Measurements from ENCODE around the gene LGALS12.

LGALS12 gene

DNA sequence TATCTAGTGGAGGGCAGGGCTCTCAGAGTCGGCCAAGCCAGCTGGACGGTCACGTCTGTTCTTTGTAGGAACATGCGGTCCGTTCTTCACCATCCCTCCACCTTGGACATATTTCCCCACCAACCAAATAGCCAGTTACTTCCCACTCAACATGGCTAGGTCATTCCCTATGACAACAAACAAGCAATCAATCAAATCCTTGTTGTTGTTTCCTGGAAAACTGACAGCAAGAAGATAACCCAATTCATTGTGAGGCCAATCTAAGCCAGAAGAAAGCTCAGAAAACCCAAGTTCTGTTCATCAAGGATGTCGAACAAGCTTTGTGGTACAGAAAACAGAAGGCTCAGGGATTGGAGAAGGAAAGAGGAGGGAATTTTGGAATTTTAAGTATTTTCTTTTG lies 25.8 kb upstream of the LGALS12 start:
- no peak for DNase-seq (ENCODE audit: extremely low read depth, low read depth)
- TF ChIP-seq, protein P1, sequence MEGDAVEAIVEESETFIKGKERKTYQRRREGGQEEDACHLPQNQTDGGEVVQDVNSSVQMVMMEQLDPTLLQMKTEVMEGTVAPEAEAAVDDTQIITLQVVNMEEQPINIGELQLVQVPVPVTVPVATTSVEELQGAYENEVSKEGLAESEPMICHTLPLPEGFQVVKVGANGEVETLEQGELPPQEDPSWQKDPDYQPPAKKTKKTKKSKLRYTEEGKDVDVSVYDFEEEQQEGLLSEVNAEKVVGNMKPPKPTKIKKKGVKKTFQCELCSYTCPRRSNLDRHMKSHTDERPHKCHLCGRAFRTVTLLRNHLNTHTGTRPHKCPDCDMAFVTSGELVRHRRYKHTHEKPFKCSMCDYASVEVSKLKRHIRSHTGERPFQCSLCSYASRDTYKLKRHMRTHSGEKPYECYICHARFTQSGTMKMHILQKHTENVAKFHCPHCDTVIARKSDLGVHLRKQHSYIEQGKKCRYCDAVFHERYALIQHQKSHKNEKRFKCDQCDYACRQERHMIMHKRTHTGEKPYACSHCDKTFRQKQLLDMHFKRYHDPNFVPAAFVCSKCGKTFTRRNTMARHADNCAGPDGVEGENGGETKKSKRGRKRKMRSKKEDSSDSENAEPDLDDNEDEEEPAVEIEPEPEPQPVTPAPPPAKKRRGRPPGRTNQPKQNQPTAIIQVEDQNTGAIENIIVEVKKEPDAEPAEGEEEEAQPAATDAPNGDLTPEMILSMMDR (IDR thresholded peaks at IDR 0.05; ENCODE audit: low read depth, low read length), result no peak

DNA sequence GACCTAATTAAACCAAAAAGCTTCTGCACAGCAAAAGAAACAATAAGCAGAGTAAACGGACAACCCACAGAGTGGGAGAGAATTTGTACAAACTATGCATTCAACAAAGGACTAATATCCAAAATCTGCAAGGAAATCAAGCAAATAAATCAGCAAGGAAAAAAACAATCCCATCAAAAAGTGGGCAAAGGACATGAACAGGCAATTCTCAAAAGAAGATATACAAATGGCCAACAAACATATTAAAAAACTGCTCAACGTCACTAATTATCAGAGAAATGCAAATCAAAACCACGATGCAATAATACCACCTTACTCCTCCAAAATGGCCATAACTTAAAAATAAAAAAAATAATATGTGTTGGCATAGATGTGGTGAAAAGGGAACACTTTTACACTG lies 20.1 kb upstream of the LGALS12 start:
- DNase-seq (ENCODE audit: extremely low read depth, low read depth), result no peak
- TF ChIP-seq, protein P1 (IDR thresholded peaks at IDR 0.05; ENCODE audit: low read depth, low read length), result no peak

DNA sequence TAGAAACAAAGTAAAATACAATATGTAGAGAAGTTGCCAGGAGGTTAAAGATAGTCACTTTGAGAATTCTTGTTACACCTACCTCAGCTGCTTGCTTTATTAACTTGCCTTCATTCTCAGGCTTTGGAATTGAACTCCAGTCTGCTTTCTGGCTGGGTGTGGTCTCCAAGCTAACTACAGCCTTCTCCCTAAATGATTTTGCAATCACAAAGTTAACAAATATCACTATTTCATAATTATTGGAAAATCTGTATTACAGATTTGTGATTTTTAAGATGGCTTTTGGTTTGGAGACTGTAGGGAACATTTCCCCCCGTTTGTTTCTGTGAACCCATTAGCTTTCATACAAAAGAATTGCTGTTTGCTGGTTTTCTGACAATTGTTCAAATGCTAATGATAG lies 17.1 kb upstream of the LGALS12 start:
- no peak for DNase-seq (ENCODE audit: extremely low read depth, low read depth)
- TF ChIP-seq, protein P1 (IDR thresholded peaks at IDR 0.05; ENCODE audit: low read depth, low read length), result no peak

DNA sequence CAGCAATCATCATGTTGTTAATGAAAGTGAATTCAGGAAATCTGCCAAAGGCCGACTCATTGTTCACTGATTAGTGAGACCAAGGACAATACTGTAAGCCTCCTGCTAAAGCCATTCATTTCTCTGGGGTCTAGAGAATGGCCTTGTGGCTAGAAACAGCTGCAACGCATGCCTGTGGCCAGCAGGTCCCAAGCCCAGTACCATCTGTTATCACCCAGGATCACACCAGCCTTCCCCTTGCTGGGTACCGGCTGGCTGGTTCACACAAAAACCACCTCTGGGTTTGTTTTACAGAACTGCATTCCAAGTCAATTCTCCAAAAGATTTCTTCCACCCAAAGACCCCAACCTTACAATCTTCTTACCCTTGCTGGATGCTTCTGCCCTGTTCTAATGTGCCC lies 16.0 kb upstream of the LGALS12 start:
- DNase-seq (ENCODE audit: extremely low read depth, low read depth), result no peak
- TF ChIP-seq, protein P1 (IDR thresholded peaks at IDR 0.05; ENCODE audit: low read depth, low read length), result no peak

DNA sequence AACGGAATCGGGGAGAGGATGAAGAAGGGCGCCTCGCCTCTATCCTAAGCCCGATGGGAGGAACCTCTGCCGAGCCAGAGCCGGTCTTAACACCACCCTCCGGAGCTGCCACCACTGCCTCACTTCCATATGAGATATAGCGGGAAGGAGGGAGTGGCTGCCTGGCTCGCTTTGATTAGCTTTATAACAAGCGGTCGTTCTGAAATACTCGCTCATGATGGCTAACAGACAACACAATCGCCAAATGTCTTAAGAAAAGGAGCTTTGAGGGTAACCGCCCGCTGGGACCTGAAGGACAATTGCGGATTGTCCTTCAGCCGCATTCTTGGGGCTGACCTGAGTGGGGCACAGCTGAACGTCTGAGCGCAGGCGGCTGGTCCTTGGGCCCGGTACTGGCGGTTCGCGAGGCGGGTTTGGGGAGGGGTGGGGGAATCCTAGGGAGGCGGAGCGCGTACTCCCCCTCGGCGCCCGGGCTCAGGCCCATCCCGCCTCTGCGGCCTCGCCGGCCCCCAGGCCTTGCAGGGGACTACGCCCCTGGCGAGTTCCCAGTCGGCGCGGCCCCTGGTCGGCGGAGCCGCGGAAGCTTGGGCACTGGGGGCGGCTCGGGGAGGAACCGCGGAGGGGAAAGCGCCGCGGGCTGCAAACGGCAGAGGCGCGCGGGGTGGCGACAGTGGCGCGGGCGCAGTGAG lies 15.2 kb upstream of the LGALS12 start, which contains the start of gene PLAAT5:
Gene PLAAT5, minus strand, starts transcription at position 617 of the 689 bp plus-strand sequence. Its CDS starts 133 bp downstream, at position 484.
- no peak for DNase-seq (ENCODE audit: extremely low read depth, low read depth)

DNA sequence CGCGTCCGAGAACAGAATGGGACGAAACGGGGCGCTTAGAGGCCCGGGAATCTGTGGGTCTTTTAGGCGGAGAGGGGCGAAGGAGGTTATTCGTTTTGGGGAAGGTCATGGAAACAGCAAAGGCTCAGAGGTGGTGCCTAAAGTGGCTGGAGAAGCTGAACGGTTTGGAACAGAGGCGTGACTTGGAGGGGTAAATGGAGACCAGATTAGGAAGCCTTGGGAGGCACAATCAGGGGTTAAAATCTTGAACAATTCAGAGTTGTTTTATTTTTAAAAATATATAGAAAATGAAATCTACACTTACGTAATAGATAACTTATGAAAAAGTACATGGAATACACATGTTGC lies 14.7 kb upstream of the LGALS12 start:
- TF ChIP-seq, protein P1 (IDR thresholded peaks at IDR 0.05; ENCODE audit: low read depth, low read length), result no peak

More for the DNA sequence above, 15.2 kb upstream of the LGALS12 start, which contains the start of gene PLAAT5:
- TF ChIP-seq, protein P1 (IDR thresholded peaks at IDR 0.05; ENCODE audit: low read depth, low read length), result no peak

DNA sequence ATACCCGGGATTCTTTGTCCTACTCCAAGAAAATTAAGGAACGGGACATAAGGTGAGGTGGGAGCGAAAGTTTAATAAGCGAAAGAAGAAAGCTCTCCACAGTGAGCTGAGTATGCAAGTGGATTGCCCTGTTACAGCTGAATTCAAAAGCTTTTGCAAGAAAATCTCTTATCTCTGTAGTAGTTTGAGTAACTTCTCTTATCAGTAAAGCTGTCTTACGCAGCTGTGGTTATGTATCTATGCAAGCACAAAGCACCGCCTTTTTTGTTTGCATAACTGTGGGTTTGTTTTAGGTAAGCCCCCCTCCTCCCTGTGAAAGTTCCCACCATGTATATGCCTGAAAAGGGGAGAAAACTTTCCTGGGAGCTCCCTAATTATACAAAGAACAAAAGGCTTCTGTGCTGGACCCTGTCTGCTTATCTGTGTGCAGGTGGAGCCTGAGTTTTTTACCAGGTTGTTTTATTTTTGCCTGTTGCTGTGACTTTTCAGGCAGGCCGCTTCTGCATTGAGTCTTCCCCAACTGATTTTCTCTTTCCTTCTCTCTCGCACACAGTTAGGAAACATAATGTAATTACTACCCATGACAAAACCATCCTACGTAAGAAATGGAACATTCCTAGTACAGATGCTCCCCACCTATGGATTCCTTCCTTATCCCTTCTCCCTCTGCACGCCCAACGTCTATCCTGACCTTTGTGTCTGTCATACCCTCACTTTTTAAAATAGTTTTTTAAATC lies 14.1 kb upstream of the LGALS12 start:
- TF ChIP-seq, protein P1 (IDR thresholded peaks at IDR 0.05; ENCODE audit: low read depth, low read length), result no peak
- DNase-seq (ENCODE audit: extremely low read depth, low read depth), result no peak

More for the DNA sequence above, 14.7 kb upstream of the LGALS12 start:
- DNase-seq (ENCODE audit: extremely low read depth, low read depth), result no peak
